Fibroblast of the aortic adventitia (primary cell): ENCODE data around the gene DEXI. TPM values are rescaled to one million over a fixed set of nuclear protein-coding genes. Genes with fewer than 3 reads are reported as not detected.

Experiments
- DNase-seq: peaks from one replicate; pipeline ENCODE4 v3.0.0-alpha.2; 2010; ENCODE audit warnings: low read depth
- H3K4me3 ChIP-seq: 2 replicates; pipeline ENCODE4 v1.5.1; 2011; ENCODE audit warnings: low read depth, mild to moderate bottlenecking, control low read depth, low read length, moderate library complexity
- CTCF ChIP-seq: IDR thresholded peaks from 2 replicates; pipeline ENCODE4 v1.5.1; 2011; ENCODE audit warnings: mild to moderate bottlenecking, low read length, control low read depth, inconsistent platforms; ENCODE audit not compliant: insufficient read depth
- total RNA-seq: library from RNA; depleted of rRNA; stranded (reverse); fragments of >200 nt; gene quantifications from 2 replicates; pipeline ENCODE4 v1.2.3, GENCODE V29; 2012; ENCODE audit warnings: low replicate concordance

DEXI gene
- total RNA-seq, 1 donor = 35.2 TPM

GRCh38 chr16:10938796-10939648 lies 3.2 kb downstream of the DEXI start:
- H3K4me3 ChIP-seq = peak overlapping the region; percentile 85
- DNase-seq = no peak
- TF ChIP-seq CTCF = no peak

GRCh38 chr16:10938321-10938720 lies 3.9 kb downstream of the DEXI start:
- no peak for DNase-seq
- H3K4me3 ChIP-seq = no peak overlapping the region
- TF ChIP-seq CTCF = no peak

GRCh38 chr16:10937068-10937859 lies 5.0 kb downstream of the DEXI start:
- DNase-seq = no peak
- peak overlapping the region; percentile 38 for H3K4me3 ChIP-seq
- TF ChIP-seq CTCF = no peak

GRCh38 chr16:10936272-10936984 lies 5.8 kb downstream of the DEXI start:
- no peak for TF ChIP-seq CTCF
- no peak for DNase-seq
- H3K4me3 ChIP-seq = no peak overlapping the region

- no peak overlapping the region for H3K4me3 ChIP-seq
- DNase-seq = no peak
- TF ChIP-seq CTCF = no peak
These were observed 6.9 kb downstream of the DEXI start for GRCh38 chr16:10935226-10935915.
